NCI-H1436 (cell line): ENCODE measurements around the gene GALNT7.
"Not testable (repeated sequence)": the region's sequence is repeated elsewhere in the genome, so short reads cannot be mapped to it uniquely, and the experiment has no call there.

Source experiments
- DNase-seq: peaks from one replicate; lab custom pipeline; 2025; lab: John Stamatoyannopoulos, UW

The GALNT7 gene

DNA sequence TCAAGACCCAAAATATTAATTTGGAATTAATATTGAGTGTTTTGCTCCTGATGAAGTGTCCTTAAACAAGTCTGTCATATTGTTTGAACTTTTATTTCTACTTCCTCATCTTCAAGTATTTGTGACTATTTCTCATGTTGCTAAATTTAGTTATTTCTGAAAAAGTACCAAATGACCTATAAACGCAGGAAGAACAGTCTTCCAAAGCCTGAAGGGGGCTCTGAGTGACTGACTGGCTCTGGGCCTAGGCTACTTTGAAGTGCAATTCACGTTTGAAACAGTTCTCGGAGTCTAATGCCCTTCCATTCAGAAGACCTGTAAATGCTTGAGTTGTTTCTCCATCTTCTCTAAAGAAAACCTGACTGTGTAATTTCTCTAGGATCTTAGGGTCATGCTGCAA, 26.5 kb downstream of the GALNT7 start:
- DNase-seq: no peak

- no peak for DNase-seq
Measured at GRCh38 chr4:173199553-173199952, 30.9 kb downstream of the GALNT7 start.

DNA sequence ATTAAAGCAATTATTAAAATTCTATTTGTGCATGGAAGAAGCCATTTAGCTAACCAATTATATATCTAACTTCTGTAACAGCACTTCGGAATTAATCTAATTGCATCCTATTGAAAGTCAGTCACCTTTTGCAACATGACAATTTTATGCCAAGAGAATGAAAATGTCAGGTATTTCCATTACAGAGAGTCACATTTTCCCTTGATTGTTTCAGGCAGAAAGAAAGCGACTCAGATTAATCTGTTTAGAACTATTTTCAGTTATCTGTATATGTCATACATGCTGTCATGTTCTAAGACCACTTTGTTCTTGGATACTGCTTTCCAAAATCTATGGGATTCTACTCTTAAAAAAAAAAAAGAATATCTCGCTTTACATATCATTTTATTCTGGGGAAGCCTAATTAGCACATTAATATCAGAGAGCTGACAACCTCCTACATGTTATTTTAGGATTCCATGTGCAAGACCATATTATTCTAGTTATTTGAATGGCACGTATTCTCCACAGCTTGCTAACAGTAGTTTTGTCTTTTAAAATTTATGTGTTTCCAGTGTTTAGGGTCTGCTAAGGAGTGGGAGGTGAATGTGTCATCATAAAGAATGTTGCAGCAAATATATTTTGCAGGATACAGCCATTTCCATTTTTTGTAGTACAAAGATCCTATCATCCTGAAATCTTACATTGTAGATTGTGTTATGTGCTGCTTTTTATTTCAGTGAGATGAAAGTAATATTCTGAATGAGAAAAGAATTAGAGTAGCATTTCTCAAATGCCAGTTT, 31.7 kb downstream of the GALNT7 start:
- DNase-seq: no peak

DNA sequence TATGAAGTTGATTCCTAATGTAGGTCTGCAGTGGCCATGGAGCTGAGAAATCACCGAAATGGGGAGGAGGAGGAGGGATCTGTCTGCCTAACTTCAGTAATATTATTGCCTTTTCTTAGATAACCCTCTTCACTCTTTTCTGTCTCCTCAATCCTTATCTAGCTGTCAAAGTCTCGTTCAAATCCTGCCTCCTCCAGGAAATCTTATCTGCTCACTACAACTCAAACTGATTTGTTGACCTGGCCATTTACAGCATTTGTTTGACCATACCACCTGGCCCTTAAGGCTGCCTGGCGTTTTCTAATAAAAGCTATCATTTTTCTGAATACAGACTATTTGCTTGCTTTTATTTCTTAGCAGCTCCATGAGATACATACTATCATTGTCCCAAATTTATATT, 33.8 kb downstream of the GALNT7 start:
- no peak for DNase-seq

DNA sequence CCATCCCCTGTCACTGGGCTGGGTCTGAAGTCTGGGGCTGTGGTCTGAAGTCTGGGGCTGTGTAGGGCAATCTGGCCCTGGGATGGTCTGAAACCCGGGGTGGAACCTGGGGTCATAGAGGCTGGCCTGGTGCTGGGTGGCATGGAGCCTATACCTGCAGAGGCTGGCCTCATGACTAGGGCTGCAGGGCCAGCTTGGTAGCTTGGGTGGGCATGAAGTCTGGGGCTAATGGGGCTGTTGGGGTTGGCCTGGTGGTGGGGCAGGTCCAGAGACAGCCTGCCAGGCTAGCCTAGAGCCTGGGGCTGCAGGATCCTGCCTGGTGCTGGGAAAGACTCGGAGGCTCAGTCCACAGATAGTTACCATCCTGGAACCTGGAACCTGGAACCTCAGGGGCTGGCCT, 37.0 kb downstream of the GALNT7 start:
- no peak for DNase-seq

- DNase-seq: no peak
Measured at GRCh38 chr4:173208420-173208819, 39.8 kb downstream of the GALNT7 start.

GRCh38 chr4:173211222-173211621, 42.6 kb downstream of the GALNT7 start:
- DNase-seq: no peak

DNA sequence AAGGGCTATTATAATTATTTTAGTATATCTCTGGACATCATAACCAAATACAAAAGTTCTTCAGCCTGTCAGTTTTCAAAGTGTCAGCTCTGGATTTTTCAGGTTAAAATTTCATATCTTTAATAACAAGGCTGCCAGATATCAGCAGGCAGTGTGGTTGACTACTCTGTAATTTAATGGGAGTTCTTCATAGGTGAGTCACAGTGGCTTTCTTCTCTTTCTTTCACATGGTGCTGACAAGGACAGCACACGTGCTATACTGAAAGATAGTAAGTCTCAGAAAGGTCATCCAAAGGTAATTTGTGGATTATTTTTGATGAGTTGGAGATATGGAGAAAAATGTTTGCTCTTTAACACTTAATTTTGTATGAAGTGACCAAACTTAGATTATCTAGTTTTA, 43.2 kb downstream of the GALNT7 start:
- DNase-seq: peak; percentile 14

DNA sequence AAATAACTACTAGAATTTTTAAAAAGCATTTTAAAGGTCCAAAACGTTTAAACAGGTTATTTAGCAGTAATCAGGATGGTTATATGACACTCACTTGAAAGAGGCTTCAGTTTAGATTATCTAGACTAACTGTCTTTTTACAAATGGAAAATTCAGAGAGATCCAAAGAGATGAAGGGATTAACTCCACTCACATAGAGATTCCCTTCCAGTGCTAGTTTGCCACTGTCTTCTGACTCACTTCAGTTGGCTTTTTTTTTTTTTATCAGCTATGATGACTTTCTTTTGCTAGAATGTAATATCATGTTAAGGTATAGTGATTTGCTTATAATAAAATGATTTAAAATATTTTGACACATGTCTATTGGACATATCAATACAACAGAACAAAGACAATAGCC, 43.8 kb downstream of the GALNT7 start:
- no peak for DNase-seq

DNA sequence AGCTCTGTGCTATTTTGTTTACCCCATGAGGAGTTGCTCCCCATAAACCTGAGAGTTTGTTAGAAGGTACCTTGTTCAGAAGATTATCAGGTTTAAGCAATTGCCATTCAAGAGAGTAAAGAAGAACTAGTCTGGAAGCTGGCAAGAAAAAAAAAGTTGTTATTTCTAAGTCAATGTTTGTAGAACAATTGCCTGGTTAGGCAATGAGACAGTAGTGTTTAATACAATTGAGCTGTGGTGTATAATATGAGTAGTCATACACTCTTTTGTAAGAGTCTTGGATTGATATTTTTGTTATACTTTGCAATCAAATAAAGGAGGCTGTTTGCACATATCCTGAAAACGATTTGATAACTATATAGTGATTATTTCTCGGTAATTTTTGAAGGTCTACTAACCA, 44.7 kb downstream of the GALNT7 start:
- no peak for DNase-seq

DNA sequence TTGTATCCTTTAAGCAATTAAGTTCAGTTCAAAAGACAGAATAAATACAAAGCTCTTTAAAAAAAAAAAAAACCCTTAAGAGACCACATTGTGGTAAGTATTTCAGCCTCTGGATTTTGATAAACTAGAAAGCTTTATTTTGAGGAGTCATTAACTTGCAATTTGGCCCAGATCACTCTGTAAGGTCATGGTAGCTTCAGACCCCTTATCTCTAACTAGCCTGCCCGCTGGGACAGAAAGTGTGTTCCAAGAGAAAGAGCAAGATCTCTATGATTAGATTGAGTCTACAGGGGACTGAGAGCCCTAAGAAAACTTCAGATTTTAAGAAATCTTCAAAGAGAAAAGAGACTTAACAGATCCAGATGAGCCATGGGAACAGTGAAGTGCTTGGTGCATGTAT, 45.6 kb downstream of the GALNT7 start:
- DNase-seq: no peak

DNA sequence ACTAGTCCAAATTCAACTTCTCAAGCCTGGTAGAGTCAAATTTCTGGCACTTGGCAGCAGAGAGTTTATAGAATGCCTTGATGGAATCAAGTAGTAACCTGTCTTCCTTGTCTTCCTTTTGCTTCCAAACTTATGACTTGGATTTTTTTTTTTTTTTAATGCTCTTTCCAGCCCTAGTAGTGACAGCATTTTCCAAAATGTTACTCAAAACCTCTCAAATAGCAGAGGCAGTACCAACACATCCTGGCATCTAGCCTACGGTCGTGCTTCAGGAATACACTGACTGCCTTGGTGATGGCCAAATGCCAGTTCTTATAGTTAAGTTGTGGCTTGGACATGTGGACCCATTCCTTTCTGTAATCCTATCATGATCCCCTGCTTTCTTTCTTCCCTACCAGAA, 46.0 kb downstream of the GALNT7 start:
- DNase-seq: no peak

GRCh38 chr4:173217075-173217474, 48.5 kb downstream of the GALNT7 start:
- DNase-seq: no peak

GRCh38 chr4:173217727-173218126, 49.1 kb downstream of the GALNT7 start:
- no peak for DNase-seq

- DNase-seq: no peak
Measured at GRCh38 chr4:173218411-173219125, 50.0 kb downstream of the GALNT7 start.

DNA sequence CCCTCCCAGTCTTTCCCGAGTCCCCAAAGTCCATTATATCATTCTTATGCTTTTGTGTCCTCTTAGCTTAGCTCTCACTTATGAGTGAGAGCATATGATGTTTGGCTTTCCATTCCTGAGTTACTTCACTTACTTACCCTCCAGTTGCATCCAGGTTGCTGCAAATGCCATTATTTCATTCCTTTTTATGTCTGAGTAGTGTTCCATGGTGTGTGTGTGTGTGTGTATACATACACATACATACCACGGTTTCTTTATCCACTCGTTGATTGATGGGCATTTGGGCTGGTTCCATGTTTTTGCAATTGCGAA, 50.5 kb downstream of the GALNT7 start:
- DNase-seq: not testable (repeated sequence)

DNA sequence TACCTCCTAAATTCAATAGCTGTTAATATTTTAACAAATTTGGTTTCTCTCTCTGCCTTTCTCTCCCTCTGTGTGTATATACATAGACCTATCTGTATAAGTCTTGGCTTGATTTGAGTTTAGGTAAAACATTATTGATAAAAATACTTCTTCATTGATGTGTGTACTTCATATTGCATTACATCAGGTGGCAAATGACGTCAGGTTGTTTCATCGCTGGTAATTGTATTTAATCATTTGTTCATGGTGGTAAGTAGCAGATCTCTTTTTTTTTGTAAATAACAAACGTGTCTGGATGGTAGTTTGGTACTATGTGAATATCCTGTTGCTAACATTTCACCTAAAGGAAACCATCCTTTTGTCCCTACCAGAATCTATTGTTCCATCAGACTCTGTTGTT, 55.1 kb downstream of the GALNT7 start:
- DNase-seq: no peak

DNA sequence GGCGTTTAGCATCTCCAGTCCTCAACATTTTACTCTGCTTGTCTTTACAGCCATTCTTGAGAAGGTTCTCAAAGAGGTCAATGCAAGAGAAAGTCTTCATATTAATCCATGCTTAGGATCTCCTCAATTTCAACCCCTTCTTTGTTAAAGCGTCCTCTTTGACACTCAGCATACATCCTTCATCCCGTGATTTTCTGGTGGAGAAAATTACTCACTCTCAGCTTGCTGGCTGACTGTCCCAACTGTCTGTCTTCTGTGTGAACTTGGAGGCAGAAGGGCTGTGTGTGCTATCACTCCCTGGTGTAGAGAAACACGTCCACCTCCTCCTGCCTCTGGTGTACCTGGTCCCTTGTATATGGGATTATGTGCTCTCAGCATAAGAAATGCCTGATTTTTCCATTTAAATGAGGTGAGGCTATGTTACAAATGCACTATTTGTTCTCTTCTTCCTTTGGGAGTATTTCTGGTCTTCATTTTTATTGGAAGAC, 57.8 kb downstream of the GALNT7 start:
- DNase-seq: no peak

- no peak for DNase-seq
Measured at GRCh38 chr4:173227756-173228155, 59.1 kb downstream of the GALNT7 start.

DNA sequence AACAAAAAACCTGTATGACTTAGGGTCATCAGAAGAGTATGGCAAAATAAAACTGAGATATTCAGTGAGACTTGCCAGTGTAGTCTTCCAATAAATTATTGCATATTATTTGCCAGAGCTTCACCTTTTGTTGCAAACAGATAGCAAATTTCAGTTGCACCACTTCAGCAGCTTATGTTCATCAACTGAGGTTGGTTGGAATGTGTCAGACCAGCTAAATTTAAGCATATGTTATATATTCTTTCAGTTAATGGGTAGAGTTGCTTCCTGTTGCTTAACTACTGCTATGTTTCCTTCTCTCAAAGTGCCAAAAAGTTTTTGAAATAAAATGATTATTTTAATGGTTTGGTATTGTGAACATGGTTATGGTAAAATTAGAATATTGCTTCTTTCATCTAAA, 61.5 kb downstream of the GALNT7 start:
- no peak for DNase-seq

- no peak for DNase-seq
Measured at GRCh38 chr4:173231916-173232315, 63.3 kb downstream of the GALNT7 start.

- no peak for DNase-seq
Measured at GRCh38 chr4:173233857-173234256, 65.2 kb downstream of the GALNT7 start.

DNA sequence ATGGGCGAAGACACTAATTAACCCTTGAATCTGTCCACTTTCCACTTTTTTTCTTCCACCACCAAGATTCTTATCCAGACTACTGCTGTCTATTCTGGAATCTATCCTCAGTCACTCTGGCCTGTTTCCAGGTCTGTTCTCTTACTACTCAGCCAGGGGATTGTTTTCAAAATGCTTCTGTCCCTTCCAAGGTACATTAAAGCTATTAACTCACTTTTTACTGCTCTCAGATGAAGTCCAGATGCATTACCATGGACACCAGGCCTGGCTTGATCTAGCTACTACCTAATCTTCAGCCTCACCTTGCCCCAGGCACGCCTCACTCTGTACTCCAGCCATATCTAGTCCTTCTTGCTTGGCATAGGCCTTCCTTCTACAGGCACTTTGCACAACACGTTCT, 66.4 kb downstream of the GALNT7 start:
- DNase-seq: no peak

DNA sequence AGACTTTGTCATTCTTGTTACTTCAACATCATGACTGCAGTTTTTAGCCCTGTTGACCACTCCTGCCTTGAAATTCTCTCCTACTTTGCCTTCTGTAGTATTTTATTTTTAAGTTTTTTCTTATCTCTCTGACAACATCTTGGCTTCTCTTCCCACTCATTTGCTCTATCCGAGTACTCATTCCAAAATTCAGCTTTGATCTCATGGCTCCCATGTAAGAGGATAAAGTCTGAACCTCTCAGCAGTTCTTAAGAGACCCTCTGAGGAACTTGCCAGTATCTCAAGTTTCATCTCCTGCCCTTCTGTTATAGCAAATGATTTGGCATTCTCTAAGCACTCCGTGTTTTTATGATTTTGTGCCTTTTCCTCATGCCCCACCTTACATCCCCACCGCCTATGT, 67.7 kb downstream of the GALNT7 start:
- no peak for DNase-seq
